SU-DHL-6 (cell line): ENCODE measurements around the gene ARHGEF3.

Experiments used
- H2AFZ ChIP-seq: fragments of 200-600 bp; sonication (generic); 2 replicates; pipeline ENCODE4 v1.6.1; 2014; ENCODE audit warnings: low read depth, mild to moderate bottlenecking, moderate library complexity, mixed read lengths, antibody characterized with exemption, low read length; ENCODE audit not compliant: severe bottlenecking
- H3F3A ChIP-seq: fragments of 200-600 bp; shearing (Covaris generic); 2 replicates; pipeline ENCODE4 v1.6.0; 2016; ENCODE audit warnings: antibody characterized with exemption, mild to moderate bottlenecking; ENCODE audit not compliant: insufficient read depth
- H3K27ac ChIP-seq: fragments of 200-600 bp; sonication (generic); 2 replicates; pipeline ENCODE4 v1.5.1; 2016; ENCODE audit warnings: low read depth, mild to moderate bottlenecking, low read length, moderate library complexity, mixed read lengths
- H3K27me3 ChIP-seq: fragments of 200-600 bp; sonication (generic), shearing (Covaris generic); 2 replicates; pipeline ENCODE4 v1.6.0; 2014; ENCODE audit warnings: mild to moderate bottlenecking, low read length
- H3K36me3 ChIP-seq: fragments of 200-600 bp; sonication (generic); 2 replicates; pipeline ENCODE4 v1.6.1; 2014; ENCODE audit warnings: mild to moderate bottlenecking, low read length, mixed read lengths
- H3K4me2 ChIP-seq: fragments of 300-600, 200-600 bp; shearing (Covaris generic), sonication (generic); 2 replicates; pipeline ENCODE4 v1.6.0; 2014; ENCODE audit warnings: low read length, low read depth, mild to moderate bottlenecking; ENCODE audit not compliant: poor library complexity, severe bottlenecking
- H3K4me3 ChIP-seq: fragments of 200-600 bp; sonication (generic); 2 replicates; pipeline ENCODE4 v1.5.1; 2014; ENCODE audit warnings: antibody characterized with exemption, low read length, mild to moderate bottlenecking, mixed read lengths; ENCODE audit not compliant: insufficient read depth, poor library complexity, severe bottlenecking
- H3K79me2 ChIP-seq: fragments of 200-600 bp; sonication (generic); 2 replicates; pipeline ENCODE4 v1.6.1; 2014; ENCODE audit warnings: mild to moderate bottlenecking, low read length, moderate library complexity; ENCODE audit not compliant: insufficient read depth
- H3K9ac ChIP-seq: fragments of 200-600 bp; sonication (generic); 2 replicates; pipeline ENCODE4 v1.7.0; 2014; ENCODE audit warnings: mild to moderate bottlenecking, low read length
- H3K9me2 ChIP-seq: fragments of 200-600 bp; sonication (generic); replicated peaks from 2 replicates; pipeline ENCODE4 v1.6.1; 2014; ENCODE audit warnings: low read length; ENCODE audit not compliant: insufficient read depth
- H3K9me3 ChIP-seq: fragments of 200-600 bp; sonication (generic); 2 replicates; pipeline ENCODE4 v1.6.1; 2014; ENCODE audit warnings: low read length, mixed read lengths; ENCODE audit not compliant: insufficient read depth
- H4K20me1 ChIP-seq: fragments of 200-600 bp; sonication (generic); 2 replicates; pipeline ENCODE4 v1.6.1; 2014; ENCODE audit warnings: low read depth, mild to moderate bottlenecking, antibody characterized with exemption, low read length, moderate library complexity, mixed read lengths
- CTCF ChIP-seq: fragments of 200-600 bp; sonication (generic); IDR thresholded peaks from one replicate; pipeline ENCODE4 v1.5.1; 2017; ENCODE audit warnings: antibody characterized with exemption, mild to moderate bottlenecking, low read length, moderate library complexity; ENCODE audit not compliant: insufficient read depth, poor library complexity, severe bottlenecking
- EZH2phosphoT487 ChIP-seq: fragments of 200-600 bp; sonication (generic), shearing (Covaris generic); conservative IDR thresholded peaks from 2 replicates; pipeline ENCODE4 v1.6.1; 2018; ENCODE audit warnings: mild to moderate bottlenecking, antibody characterized with exemption, low read length, moderate library complexity, mixed read lengths

The ARHGEF3 gene

GRCh38 chr3:56763233-56763632, 38.5 kb downstream of the ARHGEF3 start:
- no peak overlapping the region for H2AFZ ChIP-seq
- no peaks in the 10 kb centered on the region for H3F3A ChIP-seq
- no peaks in the 10 kb centered on the region for H3K79me2 ChIP-seq
- H3K9ac ChIP-seq: no peak overlapping the region
- TF ChIP-seq CTCF (no peak), EZH2phosphoT487 (no peak)
- no peaks in the 10 kb centered on the region for H3K27me3 ChIP-seq
- H3K4me3 ChIP-seq: no peak overlapping the region
- H3K4me2 ChIP-seq: no peak overlapping the region
- H3K36me3 ChIP-seq: no peaks in the 10 kb centered on the region
- no peaks in the 10 kb centered on the region for H4K20me1 ChIP-seq
- H3K9me3 ChIP-seq: no peaks in the 10 kb centered on the region
- no peak overlapping the region for H3K27ac ChIP-seq
- no peaks in the 10 kb centered on the region for H3K9me2 ChIP-seq

- TF ChIP-seq CTCF (no peak), EZH2phosphoT487 (no peak)
- H2AFZ ChIP-seq: no peak overlapping the region
- H3K79me2 ChIP-seq: no peaks in the 10 kb centered on the region
- no peak overlapping the region for H3K4me2 ChIP-seq
- no peak overlapping the region for H3K9ac ChIP-seq
- no peaks in the 10 kb centered on the region for H4K20me1 ChIP-seq
- H3K36me3 ChIP-seq: no peaks in the 10 kb centered on the region
- H3K4me3 ChIP-seq: no peak overlapping the region
- H3K27ac ChIP-seq: no peak overlapping the region
- no peaks in the 10 kb centered on the region for H3K27me3 ChIP-seq
- H3F3A ChIP-seq: no peaks in the 10 kb centered on the region
- no peaks in the 10 kb centered on the region for H3K9me2 ChIP-seq
- H3K9me3 ChIP-seq: no peaks in the 10 kb centered on the region
Measured at GRCh38 chr3:56762718-56763117, 39.0 kb downstream of the ARHGEF3 start.

- Histone ChIP-seq H3K4me2 (no peak overlapping the region), H3K79me2 (no peaks in the 10 kb centered on the region), H3K27me3 (no peaks in the 10 kb centered on the region), H3K9ac (no peak overlapping the region), H3K27ac (no peak overlapping the region), H3K9me3 (no peaks in the 10 kb centered on the region), H3K36me3 (no peaks in the 10 kb centered on the region), H3F3A (no peaks in the 10 kb centered on the region), H4K20me1 (no peaks in the 10 kb centered on the region), H2AFZ (no peak overlapping the region), H3K9me2 (no peaks in the 10 kb centered on the region), H3K4me3 (no peak overlapping the region)
- no peak for TF ChIP-seq CTCF
- no peak for TF ChIP-seq EZH2phosphoT487
Measured at GRCh38 chr3:56761887-56762651, 39.7 kb downstream of the ARHGEF3 start.
